Pancreas (tissue), 10 donors: ENCODE results near the gene LATS1. TPM values are rescaled to one million over a fixed set of nuclear protein-coding genes. Genes with fewer than 3 reads are reported as not detected.
"Not testable (repeated sequence)": the region's sequence is repeated elsewhere in the genome, so short reads cannot be mapped to it uniquely, and the experiment has no call there.

ENCODE experiments used
- ATAC-seq, 4 donors: fragments of 200-7000 bp; cut with Tn5 transposase; one replicate each; pipeline versions ENCODE4 v1.8.0 to v1.9.1; 2020; ENCODE audit warnings: mild to moderate bottlenecking in 4 of 4, moderate library complexity in 4 of 4
- DNase-seq, 6 donors: peaks; one replicate each; pipeline ENCODE4 v3.0.0-alpha.2; 2020
- FAIRE-seq: peaks from 2 replicates; lab custom pipeline; 2012; peaks lifted over from hg19 to GRCh38; lab: Jason Lieb, UNC
- H3K27ac ChIP-seq, 4 donors: fragments of 200-600 bp; sonication (generic); 1 replicate in 3 of 4; 2 replicates in 1 of 4; pipeline versions ENCODE4 v1.5.0 to v1.8.0; 2020
- H3K27me3 ChIP-seq, 4 donors: fragments of 200-600 bp; one replicate each; pipeline ENCODE4 v1.8.0; 2021
- H3K36me3 ChIP-seq, 3 donors: fragments of 200-600 bp; sonication (generic) in 1 of 3; one replicate each; pipeline versions ENCODE4 v1.5.0 to v1.8.0; 2020 to 2021
- H3K4me1 ChIP-seq, 3 donors: fragments of 200-600 bp; one replicate each; pipeline ENCODE4 v1.8.0; 2021
- H3K4me3 ChIP-seq, 4 donors: fragments of 200-600 bp; sonication (generic) in 2 of 4; one replicate each; pipeline versions ENCODE4 v1.5.0 to v1.8.0; 2020 to 2021
- H3K9me3 ChIP-seq, 4 donors: fragments of 200-600 bp; one replicate each; pipeline ENCODE4 v1.8.0; 2021
- WGBS, 2 donors: extraction: QIAGEN DNeasy Blood & Tissue Kit; methylation state at CpG; one replicate each; pipeline ENCODE4 v1.1.7; 2013; 5-methylcytosine and 5-hydroxymethylcytosine counted together
- intact Hi-C, 3 donors: fragments of 100-400 bp; cut with DNase I; formaldehyde crosslinking; loops; one replicate each; pipeline versions ENCODE4 v1.11.1 to v1.14.2; 2022
- polyA plus RNA-seq, 2 donors: library from polyadenylated mRNA; stranded (reverse); fragments of 200-250 nt; gene quantifications; one replicate each; pipeline ENCODE4 v1.2.3, GENCODE V29; 2013
- total RNA-seq, 6 donors: library from RNA; stranded (reverse); fragmentation: NEBNext Ultra II Directional in 4 of 6; extraction: Animal tissue kit (Norgen Biotek cat#: 25700) in 4 of 6; gene quantifications; one replicate each; pipeline versions ENCODE4 v1.2.1 to v1.2.4, GENCODE V29; 2021 to 2023
- TF ChIP-seq, protein P1 (sequence below), 4 donors: fragments of 200-600 bp; sonication (generic) in 3 of 4; IDR thresholded peaks; one replicate each; pipeline versions ENCODE4 v1.5.0 to v1.8.0; 2021; ENCODE audit warnings: antibody characterized with exemption in 4 of 4
- donor health status: healthy with polysubstance abuse.
- donor health status: DM: no; HTN: no; CAD: no; lungs with moderate emphysema.
- donor health status: DM: no; HTN: no; CAD: no.
- donor health status: control.
- donor health status: control.
- donor health status: Bipolar disorder and iron deficiency.
- donor health status: DM: yes; HTN: yes; CAD: no.
- donor health status: DM: no; HTN: no; CAD: no.
- donor health status: DM: no; HTN: no; CAD: no.
- donor health status: DM: yes; HTN: yes; CAD: no.

Gene LATS1
- total and polyA plus RNA-seq, 8 donors, result 5.2 to 17.4 (median 8.9) TPM

GRCh38 chr6:149694921-149695320, 23.0 kb downstream of the LATS1 start:
- no peak for ATAC-seq
- Histone ChIP-seq H3K4me1 (no peaks in the 10 kb centered on the region), H3K36me3 (peaks cover 0 to 10% (median 0%) of the 10 kb centered on the region in 3 donors), H3K27ac (no peak overlapping the region), H3K27me3 (no peaks in the 10 kb centered on the region), H3K4me3 (no peak overlapping the region), H3K9me3 (no peaks in the 10 kb centered on the region)
- intact Hi-C loops, result no loop called here
- FAIRE-seq, result no peak
- TF ChIP-seq, protein P1, sequence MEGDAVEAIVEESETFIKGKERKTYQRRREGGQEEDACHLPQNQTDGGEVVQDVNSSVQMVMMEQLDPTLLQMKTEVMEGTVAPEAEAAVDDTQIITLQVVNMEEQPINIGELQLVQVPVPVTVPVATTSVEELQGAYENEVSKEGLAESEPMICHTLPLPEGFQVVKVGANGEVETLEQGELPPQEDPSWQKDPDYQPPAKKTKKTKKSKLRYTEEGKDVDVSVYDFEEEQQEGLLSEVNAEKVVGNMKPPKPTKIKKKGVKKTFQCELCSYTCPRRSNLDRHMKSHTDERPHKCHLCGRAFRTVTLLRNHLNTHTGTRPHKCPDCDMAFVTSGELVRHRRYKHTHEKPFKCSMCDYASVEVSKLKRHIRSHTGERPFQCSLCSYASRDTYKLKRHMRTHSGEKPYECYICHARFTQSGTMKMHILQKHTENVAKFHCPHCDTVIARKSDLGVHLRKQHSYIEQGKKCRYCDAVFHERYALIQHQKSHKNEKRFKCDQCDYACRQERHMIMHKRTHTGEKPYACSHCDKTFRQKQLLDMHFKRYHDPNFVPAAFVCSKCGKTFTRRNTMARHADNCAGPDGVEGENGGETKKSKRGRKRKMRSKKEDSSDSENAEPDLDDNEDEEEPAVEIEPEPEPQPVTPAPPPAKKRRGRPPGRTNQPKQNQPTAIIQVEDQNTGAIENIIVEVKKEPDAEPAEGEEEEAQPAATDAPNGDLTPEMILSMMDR (IDR thresholded peaks at IDR 0.05), result no peak
- DNase-seq, result no peak
- 69 to 75% methylated on average over 2 of the region's 2 CpGs for WGBS, 2 donors

DNA sequence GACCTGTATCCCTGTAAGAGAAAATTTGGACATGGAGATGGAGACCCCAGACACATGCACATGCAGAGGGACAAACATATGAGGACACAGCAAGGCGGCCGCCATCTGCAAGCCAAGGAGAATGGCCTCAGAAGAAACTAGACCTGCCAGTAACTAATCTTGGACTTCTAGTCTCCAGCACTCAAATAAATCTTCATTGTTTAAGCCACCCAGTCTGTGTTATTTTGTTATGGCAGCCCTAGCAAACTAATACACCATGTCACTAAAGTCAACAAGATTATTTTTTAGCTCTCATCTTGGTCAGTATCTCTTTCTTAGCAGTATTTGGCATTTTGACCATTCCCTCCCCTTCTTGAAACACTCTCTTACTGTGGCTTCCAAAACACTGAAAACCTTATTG, 26.7 kb downstream of the LATS1 start:
- no peaks in the 10 kb centered on the region for H3K27me3 ChIP-seq
- ATAC-seq, result no peak
- no peak for DNase-seq
- no peak overlapping the region for H3K4me3 ChIP-seq
- TF ChIP-seq, protein P1 (IDR thresholded peaks at IDR 0.05), result no peak
- intact Hi-C loops, result no loop called here
- no peaks in the 10 kb centered on the region for H3K4me1 ChIP-seq
- H3K27ac ChIP-seq, result no peak overlapping the region
- peaks cover 0 to 10% (median 0%) of the 10 kb centered on the region in 3 donors for H3K36me3 ChIP-seq
- WGBS, 2 donors, result 97 to 100% methylated on average over 2 of the region's 2 CpGs
- no peak for FAIRE-seq
- H3K9me3 ChIP-seq, result no peaks in the 10 kb centered on the region

DNA sequence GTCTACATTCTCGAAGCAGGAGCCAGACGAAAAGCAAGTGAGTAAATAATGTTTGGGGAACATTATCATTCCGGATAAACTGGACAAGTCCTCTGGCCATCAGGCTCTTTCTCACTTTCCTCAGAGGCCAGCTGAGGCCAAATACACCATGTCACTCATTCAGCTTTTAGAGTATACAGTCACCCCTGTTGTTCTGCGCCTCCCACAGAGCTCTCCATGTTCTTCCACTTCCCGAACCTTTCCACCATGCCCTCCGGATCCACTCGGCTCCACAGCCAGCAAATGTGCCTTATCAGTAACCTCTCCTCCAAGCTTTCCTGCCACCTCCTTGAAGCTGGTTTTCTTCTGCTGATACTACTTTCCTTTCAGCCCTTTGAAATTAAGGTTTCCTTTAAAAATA, 31.7 kb downstream of the LATS1 start:
- no peaks in the 10 kb centered on the region for H3K9me3 ChIP-seq
- H3K36me3 ChIP-seq, result peaks cover 0 to 24% (median 0%) of the 10 kb centered on the region in 3 donors
- H3K27ac ChIP-seq, result no peak overlapping the region
- H3K4me3 ChIP-seq, result no peak overlapping the region
- intact Hi-C loops, result no loop called here
- WGBS, 2 donors, result 49 to 52% methylated on average over 7 of the region's 7 CpGs
- TF ChIP-seq, protein P1 (IDR thresholded peaks at IDR 0.05), result no peak
- ATAC-seq (peak in 1 of 4 donors; percentile 35), FAIRE-seq (no peak), DNase-seq (no peak)
- no peaks in the 10 kb centered on the region for H3K27me3 ChIP-seq
- H3K4me1 ChIP-seq, result no peaks in the 10 kb centered on the region

DNA sequence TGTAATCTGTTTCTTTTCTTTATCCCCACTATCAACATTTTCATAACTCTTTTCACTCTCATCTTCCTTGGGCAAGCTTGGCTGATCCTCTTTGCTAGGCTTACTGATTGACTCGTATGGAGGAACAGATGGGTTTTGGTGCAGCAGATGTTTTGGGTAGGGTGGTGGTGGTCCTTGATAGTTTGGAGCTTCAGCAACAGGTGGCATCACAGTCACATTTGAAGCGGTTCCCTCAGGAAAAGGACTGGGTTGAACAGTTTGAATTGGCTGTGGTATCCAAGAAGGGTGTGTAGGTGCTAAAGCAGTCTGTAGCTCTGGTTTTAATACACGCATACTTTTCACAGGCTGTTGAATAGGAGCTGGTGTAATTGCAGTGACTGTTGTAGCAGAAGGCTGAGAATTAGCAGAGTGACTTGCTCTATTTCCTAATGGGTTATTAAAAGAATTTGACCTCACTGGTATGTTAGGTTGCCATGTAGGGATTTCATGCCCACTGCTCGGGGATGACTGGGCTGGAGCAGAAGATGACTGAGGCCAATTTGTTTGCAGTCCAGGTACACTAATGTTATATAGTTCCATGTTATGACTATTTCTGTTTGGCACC, 34.5 kb downstream of the LATS1 start:
- DNase-seq (no peak), ATAC-seq (peak in 2 of 4 donors; percentile 18 to 40), FAIRE-seq (no peak)
- H3K36me3 ChIP-seq, result peaks cover 0 to 18% (median 0%) of the 10 kb centered on the region in 3 donors
- no peaks in the 10 kb centered on the region for H3K4me1 ChIP-seq
- TF ChIP-seq, protein P1 (IDR thresholded peaks at IDR 0.05), result no peak
- no peak overlapping the region for H3K4me3 ChIP-seq
- H3K27ac ChIP-seq, result no peak overlapping the region
- no peaks in the 10 kb centered on the region for H3K27me3 ChIP-seq
- WGBS, 2 donors, result 92% methylated on average over 4 of the region's 4 CpGs
- H3K9me3 ChIP-seq, result no peaks in the 10 kb centered on the region
- intact Hi-C loops, result no loop called here

- H3K27me3 ChIP-seq, FAIRE-seq, H3K9me3 ChIP-seq, ATAC-seq, intact Hi-C loops, H3K4me1 ChIP-seq, H3K4me3 ChIP-seq, H3K27ac ChIP-seq, DNase-seq: not testable (repeated sequence)
- 95 to 96% methylated on average over 14 of the region's 14 CpGs for WGBS, 2 donors
- H3K36me3 ChIP-seq, result peaks cover 0 to 18% (median 0%) of the 10 kb centered on the region in 3 donors
These were observed 36.1 kb downstream of the LATS1 start for GRCh38 chr6:149681845-149682244.
